ENCODE results near the gene SH3PXD2B. TPM values are rescaled to one million over a fixed set of nuclear protein-coding genes. Genes with fewer than 3 reads are reported as not detected.

The SH3PXD2B gene
- total RNA-seq, 1 experiment from 2014 or later, result 12.9 TPM

GRCh38 chr5:172339264-172340180 lies 114.8 kb downstream of the SH3PXD2B start:
- POLR2A ChIA-PET, result no interaction called here
- Mint-ChIP-seq H3K27ac (ENCODE audit: unreplicated experiment) (no peak overlapping the region), H3K4me3 (ENCODE audit: unreplicated experiment) (no peak overlapping the region), H3K9me3 (ENCODE audit: unreplicated experiment) (no peaks in the 10 kb centered on the region), H3K4me1 (ENCODE audit: low read depth, unreplicated experiment) (peaks cover under 1% of the 10 kb centered on the region), H3K36me3 (ENCODE audit: insufficient read depth, unreplicated experiment) (no peaks in the 10 kb centered on the region), H3K27me3 (ENCODE audit: insufficient read depth, unreplicated experiment) (no peaks in the 10 kb centered on the region)
- Histone ChIP-seq H3K4me3 (ENCODE audit: low read depth, low read length) (no peak overlapping the region), H3K4me1 (no peaks in the 10 kb centered on the region), H3K9me3 (no peaks in the 10 kb centered on the region), H3K27me3 (replicated peaks; ENCODE audit: control insufficient read depth, insufficient read depth, low read length) (no peaks in the 10 kb centered on the region), H3K36me3 (ENCODE audit: control insufficient read depth, insufficient read depth, low read length) (no peaks in the 10 kb centered on the region; the same call in 1 of the 2 replicates)
- DNase-seq, result no peak
- TF ChIP-seq CTCF (IDR thresholded peaks at IDR 0.05; ENCODE audit: insufficient read depth in 1 of 2, low read depth in 1 of 2, low read length in 1 of 2, severe bottlenecking in 1 of 2, unreplicated experiment in 1 of 2), result no peak
- intact Hi-C loops (cut with micrococcal nuclease; ENCODE audit: unreplicated experiment), result no loop called here
- CTCF ChIA-PET, result no interaction called here
- BruUV-seq (replicated peaks), result no TSS peak

GRCh38 chr5:172336676-172337285 lies 117.5 kb downstream of the SH3PXD2B start:
- no peaks in the 10 kb centered on the region for H3K36me3 Mint-ChIP-seq (ENCODE audit: insufficient read depth, unreplicated experiment)
- no peaks in the 10 kb centered on the region for H3K4me1 ChIP-seq
- H3K27me3 Mint-ChIP-seq (ENCODE audit: insufficient read depth, unreplicated experiment), result no peaks in the 10 kb centered on the region
- H3K9me3 ChIP-seq, result no peaks in the 10 kb centered on the region
- no peaks in the 10 kb centered on the region for H3K27me3 ChIP-seq (replicated peaks; ENCODE audit: control insufficient read depth, insufficient read depth, low read length)
- BruUV-seq (replicated peaks), result TSS peak; percentile 12
- no peak for TF ChIP-seq CTCF (IDR thresholded peaks at IDR 0.05; ENCODE audit: insufficient read depth in 1 of 2, low read depth in 1 of 2, low read length in 1 of 2, severe bottlenecking in 1 of 2, unreplicated experiment in 1 of 2)
- H3K4me3 Mint-ChIP-seq (ENCODE audit: unreplicated experiment), result no peak overlapping the region
- H3K4me1 Mint-ChIP-seq (ENCODE audit: low read depth, unreplicated experiment), result no peaks in the 10 kb centered on the region
- DNase-seq, result no peak
- POLR2A ChIA-PET, result no interaction called here
- H3K4me3 ChIP-seq (ENCODE audit: low read depth, low read length), result no peak overlapping the region
- H3K9me3 Mint-ChIP-seq (ENCODE audit: unreplicated experiment), result no peaks in the 10 kb centered on the region
- H3K36me3 ChIP-seq (ENCODE audit: control insufficient read depth, insufficient read depth, low read length), result no peaks in the 10 kb centered on the region; the same call in 1 of the 2 replicates
- CTCF ChIA-PET, result no interaction called here
- no peak overlapping the region for H3K27ac Mint-ChIP-seq (ENCODE audit: unreplicated experiment)
- intact Hi-C loops (cut with micrococcal nuclease; ENCODE audit: unreplicated experiment), result no loop called here

- POLR2A ChIA-PET, result no interaction called here
- intact Hi-C loops (cut with micrococcal nuclease; ENCODE audit: unreplicated experiment), result no loop called here
Measured at GRCh38 chr5:172336264-172336663, 118.1 kb downstream of the SH3PXD2B start.

More at GRCh38 chr5:172336264-172336663, 118.1 kb downstream of the SH3PXD2B start:
- CTCF ChIA-PET, result no interaction called here
- TF ChIP-seq CTCF (IDR thresholded peaks at IDR 0.05; ENCODE audit: insufficient read depth in 1 of 2, low read depth in 1 of 2, low read length in 1 of 2, severe bottlenecking in 1 of 2, unreplicated experiment in 1 of 2), result no peak
- H3K27me3 ChIP-seq (replicated peaks; ENCODE audit: control insufficient read depth, insufficient read depth, low read length), result no peaks in the 10 kb centered on the region
- no peak for DNase-seq
- H3K4me3 ChIP-seq (ENCODE audit: low read depth, low read length), result no peak overlapping the region
- no peaks in the 10 kb centered on the region; the same call in 1 of the 2 replicates for H3K36me3 ChIP-seq (ENCODE audit: control insufficient read depth, insufficient read depth, low read length)
- Mint-ChIP-seq H3K27ac (ENCODE audit: unreplicated experiment) (no peak overlapping the region), H3K36me3 (ENCODE audit: insufficient read depth, unreplicated experiment) (no peaks in the 10 kb centered on the region), H3K27me3 (ENCODE audit: insufficient read depth, unreplicated experiment) (no peaks in the 10 kb centered on the region), H3K4me3 (ENCODE audit: unreplicated experiment) (no peak overlapping the region), H3K9me3 (ENCODE audit: unreplicated experiment) (no peaks in the 10 kb centered on the region), H3K4me1 (ENCODE audit: low read depth, unreplicated experiment) (no peaks in the 10 kb centered on the region)
- no TSS peak for BruUV-seq (replicated peaks)
- no peaks in the 10 kb centered on the region for H3K9me3 ChIP-seq
- H3K4me1 ChIP-seq, result no peaks in the 10 kb centered on the region
